IMR-90 (cell line): ENCODE measurements around the gene SH2B2. TPM values are rescaled to one million over a fixed set of nuclear protein-coding genes. Genes with fewer than 3 reads are reported as not detected.

Experiments used
- FOS ChIP-seq: fragments of 150-350 bp; IDR thresholded peaks from 2 replicates; pipeline ENCODE4 v1.6.1; 2016; ENCODE audit warnings: low read depth, low read length
- MAZ ChIP-seq: IDR thresholded peaks from 2 replicates; pipeline ENCODE4 v1.6.1; 2012; ENCODE audit warnings: low read depth, mild to moderate bottlenecking, low read length, improper control_type of control experiment, moderate library complexity, borderline replicate concordance
- SMC3 ChIP-seq: fragments of 150-350 bp; IDR thresholded peaks from 2 replicates; pipeline ENCODE4 v1.6.1; 2016; ENCODE audit warnings: low read depth, mild to moderate bottlenecking, antibody characterized with exemption, low read length, moderate library complexity
- polyA plus RNA-seq, 3 experiments: library from polyadenylated mRNA; depleted of rRNA; stranded (reverse); fragments of >200 nt; gene quantifications; 2 replicates each; pipeline ENCODE4 v1.2.3, GENCODE V29; 2012; ENCODE audit warnings: low replicate concordance in 1 of 3
- total RNA-seq: library from RNA; depleted of rRNA; stranded (reverse); fragments of >200 nt; gene quantifications from 2 replicates; pipeline ENCODE4 v1.2.3, GENCODE V29; 2012
- TF ChIP-seq, protein P1 (sequence below): conservative IDR thresholded peaks from 2 replicates; pipeline ENCODE4 v1.5.1; 2012; ENCODE audit warnings: mild to moderate bottlenecking, low read depth, low read length, improper control_type of control experiment

Gene SH2B2
- total and polyA plus RNA-seq, 2 of the 4 experiments (the other 2 are of a cell fraction), result 0.36 to 0.99 TPM

GRCh38 chr7:102253066-102253972, 33.3 kb upstream of the SH2B2 start (continued):
- TF ChIP-seq, protein P1, sequence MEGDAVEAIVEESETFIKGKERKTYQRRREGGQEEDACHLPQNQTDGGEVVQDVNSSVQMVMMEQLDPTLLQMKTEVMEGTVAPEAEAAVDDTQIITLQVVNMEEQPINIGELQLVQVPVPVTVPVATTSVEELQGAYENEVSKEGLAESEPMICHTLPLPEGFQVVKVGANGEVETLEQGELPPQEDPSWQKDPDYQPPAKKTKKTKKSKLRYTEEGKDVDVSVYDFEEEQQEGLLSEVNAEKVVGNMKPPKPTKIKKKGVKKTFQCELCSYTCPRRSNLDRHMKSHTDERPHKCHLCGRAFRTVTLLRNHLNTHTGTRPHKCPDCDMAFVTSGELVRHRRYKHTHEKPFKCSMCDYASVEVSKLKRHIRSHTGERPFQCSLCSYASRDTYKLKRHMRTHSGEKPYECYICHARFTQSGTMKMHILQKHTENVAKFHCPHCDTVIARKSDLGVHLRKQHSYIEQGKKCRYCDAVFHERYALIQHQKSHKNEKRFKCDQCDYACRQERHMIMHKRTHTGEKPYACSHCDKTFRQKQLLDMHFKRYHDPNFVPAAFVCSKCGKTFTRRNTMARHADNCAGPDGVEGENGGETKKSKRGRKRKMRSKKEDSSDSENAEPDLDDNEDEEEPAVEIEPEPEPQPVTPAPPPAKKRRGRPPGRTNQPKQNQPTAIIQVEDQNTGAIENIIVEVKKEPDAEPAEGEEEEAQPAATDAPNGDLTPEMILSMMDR, result no peak
- TF ChIP-seq FOS (no peak), SMC3 (no peak), MAZ (no peak)
